Heart left ventricle (tissue), 16 donors: ENCODE data around the gene ZNF83. TPM values are rescaled to one million over a fixed set of nuclear protein-coding genes. Genes with fewer than 3 reads are reported as not detected.

Experiments
- ATAC-seq, 4 donors: fragments of 200-7000 bp; cut with Tn5 transposase; one replicate each; pipeline ENCODE4 v1.9.1; 2020 to 2022; ENCODE audit warnings: moderate library complexity in 4 of 4, mild to moderate bottlenecking in 3 of 4, moderate number of reproducible peaks in 1 of 4
- DNase-seq, 5 donors: peaks; one replicate each; pipeline ENCODE4 v3.0.0-alpha.2; 2020
- H3K27ac ChIP-seq, 12 donors: fragments of 200-600 bp; sonication (generic) in 4 of 12; one replicate each; pipeline versions ENCODE4 v1.5.0 to v1.8.0; 2016 to 2022; ENCODE audit warnings: mild to moderate bottlenecking in 2 of 12
- H3K27me3 ChIP-seq, 9 donors: fragments of 200-600 bp; sonication (generic) in 2 of 9; one replicate each; pipeline versions ENCODE4 v1.5.1 to v1.8.0; 2016 to 2022; ENCODE audit warnings: mild to moderate bottlenecking in 3 of 9
- H3K36me3 ChIP-seq, 9 donors: fragments of 200-600 bp; sonication (generic) in 2 of 9; one replicate each; pipeline versions ENCODE4 v1.5.0 to v1.8.0; 2018 to 2022; ENCODE audit warnings: mild to moderate bottlenecking in 2 of 9
- H3K4me1 ChIP-seq, 12 donors: fragments of 200-600 bp; sonication (generic) in 4 of 12; one replicate each; pipeline versions ENCODE4 v1.5.0 to v1.8.0; 2016 to 2022; ENCODE audit warnings: mild to moderate bottlenecking in 3 of 12
- H3K4me3 ChIP-seq, 12 donors: fragments of 200-600 bp; sonication (generic) in 4 of 12; one replicate each; pipeline versions ENCODE4 v1.5.0 to v1.8.0; 2017 to 2022; ENCODE audit warnings: mild to moderate bottlenecking in 9 of 12, moderate library complexity in 4 of 12
- H3K9me3 ChIP-seq, 12 donors: fragments of 200-600 bp; sonication (generic) in 4 of 12; one replicate each; pipeline versions ENCODE4 v1.5.0 to v1.8.0; 2016 to 2022; ENCODE audit warnings: mild to moderate bottlenecking in 1 of 12
- POLR2A ChIP-seq, 2 donors: fragments of 450-650 bp; IDR thresholded peaks; one replicate each; pipeline ENCODE4 v1.6.1; 2017; ENCODE audit warnings: antibody characterized with exemption in 2 of 2, mild to moderate bottlenecking in 2 of 2, moderate library complexity in 2 of 2
- WGBS, 4 donors: extraction: QIAGEN DNeasy Blood & Tissue Kit in 2 of 4; methylation state at CpG; one replicate each; pipeline versions ENCODE4 v1.1.5 to v1.1.7; 2013 to 2018; 5-methylcytosine and 5-hydroxymethylcytosine counted together
- intact Hi-C, 10 donors: fragments of 100-400 bp; cut with DNase I; formaldehyde crosslinking; loops; one replicate each; pipeline versions ENCODE4 v1.11.1 to v1.14.2; 2022
- polyA plus RNA-seq, 2 donors: library from polyadenylated mRNA; stranded (reverse); fragments of 200-250 nt; gene quantifications; one replicate each; pipeline ENCODE4 v1.2.3, GENCODE V29; 2013
- total RNA-seq, 9 donors: library from RNA; depleted of rRNA in 2 of 9; stranded (reverse); fragments of >200 nt in 2 of 9; fragmentation: NEBNext Ultra II Directional in 3 of 9; extraction: Animal tissue kit (Norgen Biotek cat#: 25700) in 3 of 9; gene quantifications; one replicate each; pipeline versions ENCODE4 v1.1.0 to v1.2.4, GENCODE V29; 2016 to 2023
- TF ChIP-seq, protein P1 (sequence below), 12 donors: fragments of 200-600 bp; sonication (generic) in 4 of 12; IDR thresholded peaks; one replicate each; pipeline versions ENCODE4 v1.5.0 to v1.8.0; 2018 to 2022; ENCODE audit warnings: antibody characterized with exemption in 12 of 12, mild to moderate bottlenecking in 5 of 12
- donor health status: ischemic (EF 13 %, LVEDD 7.1; RV severe dilation, severe dysfunction).
- donor health status: healthy with polysubstance abuse.
- donor health status: DM: no; HTN: yes; CAD: no.
- donor health status: DM: no; HTN: no; CAD: no.
- donor health status: ischemic (EF 25% LVEDD 6.9; RV normal size, moderate dysfunction).
- donor health status: ischemic (EF 25% LVEDD 5.7; RV mildly dilated, moderate dysfunction).
- donor health status: healthy.
- donor health status: DM: yes; HTN: yes; CAD: no.
- donor health status: ischemic (EF 35%, LVEDD 5.7; RV mildly dilated, moderate dysfunction).
- donor health status: nonischemic (EF 11% LVEDD 7.7; RV severe dilation, severe dysfunction).
- donor health status: DM: yes; HTN: yes; CAD: no.
- donor health status: PGD.
- donor health status: ischemic (EF 29% LVEDD 5.4; RV normal size, mild dysfunction).
- donor health status: nonischemic (EF 23%, LVEDD 6.1; RV moderate dilation, normal function).

The ZNF83 gene
- total and polyA plus RNA-seq, 11 donors, result 9.5 to 25.7 (median 18.4) TPM

GRCh38 chr19:52566121-52566520 lies 72.0 kb downstream of the ZNF83 start:
- Histone ChIP-seq H3K27me3 (no peaks in the 10 kb centered on the region), H3K36me3 (peaks cover 0 to 41% (median 13%) of the 10 kb centered on the region in 9 donors), H3K4me1 (peaks cover 0 to 15% (median 7%) of the 10 kb centered on the region in 12 donors), H3K27ac (no peak overlapping the region), H3K9me3 (peaks cover 0 to 69% (median 5%) of the 10 kb centered on the region in 12 donors), H3K4me3 (no peak overlapping the region)
- DNase-seq (no peak), ATAC-seq (no peak)
- TF ChIP-seq POLR2A (IDR thresholded peaks at IDR 0.05), result no peak
- TF ChIP-seq, protein P1, sequence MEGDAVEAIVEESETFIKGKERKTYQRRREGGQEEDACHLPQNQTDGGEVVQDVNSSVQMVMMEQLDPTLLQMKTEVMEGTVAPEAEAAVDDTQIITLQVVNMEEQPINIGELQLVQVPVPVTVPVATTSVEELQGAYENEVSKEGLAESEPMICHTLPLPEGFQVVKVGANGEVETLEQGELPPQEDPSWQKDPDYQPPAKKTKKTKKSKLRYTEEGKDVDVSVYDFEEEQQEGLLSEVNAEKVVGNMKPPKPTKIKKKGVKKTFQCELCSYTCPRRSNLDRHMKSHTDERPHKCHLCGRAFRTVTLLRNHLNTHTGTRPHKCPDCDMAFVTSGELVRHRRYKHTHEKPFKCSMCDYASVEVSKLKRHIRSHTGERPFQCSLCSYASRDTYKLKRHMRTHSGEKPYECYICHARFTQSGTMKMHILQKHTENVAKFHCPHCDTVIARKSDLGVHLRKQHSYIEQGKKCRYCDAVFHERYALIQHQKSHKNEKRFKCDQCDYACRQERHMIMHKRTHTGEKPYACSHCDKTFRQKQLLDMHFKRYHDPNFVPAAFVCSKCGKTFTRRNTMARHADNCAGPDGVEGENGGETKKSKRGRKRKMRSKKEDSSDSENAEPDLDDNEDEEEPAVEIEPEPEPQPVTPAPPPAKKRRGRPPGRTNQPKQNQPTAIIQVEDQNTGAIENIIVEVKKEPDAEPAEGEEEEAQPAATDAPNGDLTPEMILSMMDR (IDR thresholded peaks at IDR 0.05), result no peak
- intact Hi-C loops, result loop anchor here in 1 of 10 donors (5.0 kb wide), 1 partner anchor 39 kb away; the partner anchor contains the start of gene ZNF808
- WGBS, 4 donors, result 87 to 96% (median 93%) methylated on average over 6 of the region's 6 CpGs

Other genes starting within 250 kb of the ZNF83 start
- gene ZNF528, start 240.5 kb downstream of the ZNF83 start, total RNA-seq, result 10 to 100 TPM in 8 of 9 donors, 1 to 10 TPM in 1; 8.2 to 24.6 (median 18.4) TPM
- 10 to 100 TPM; 10.7 to 14.6 TPM for gene ZNF528, start 240.5 kb downstream of the ZNF83 start, polyA plus RNA-seq
- gene ZNF534, start 209.2 kb downstream of the ZNF83 start, total RNA-seq, result under 1 TPM in 8 of 9 donors, not detected in 1; 0.27 to 0.63 (median 0.45) TPM
- gene ZNF534, start 209.2 kb downstream of the ZNF83 start, polyA plus RNA-seq, result under 1 TPM; 0.11 to 0.30 TPM
- 1 to 10 TPM in 8 of 9 donors, under 1 TPM in 1; 0.64 to 4.7 (median 2.1) TPM for gene ZNF578, start 184.8 kb downstream of the ZNF83 start, total RNA-seq
- gene ZNF578, start 184.8 kb downstream of the ZNF83 start, polyA plus RNA-seq, result 1 to 10 TPM; 1.3 to 1.9 TPM
- gene ZNF808, start 110.7 kb downstream of the ZNF83 start, total RNA-seq, result 10 to 100 TPM; 16.6 to 46.1 (median 28.9) TPM
- gene ZNF808, start 110.7 kb downstream of the ZNF83 start, polyA plus RNA-seq, result 10 to 100 TPM in 1 of 2 donors, 1 to 10 TPM in 1; 8.3 to 11.7 TPM
- gene ZNF701, start 68.1 kb downstream of the ZNF83 start, total RNA-seq, result 10 to 100 TPM in 8 of 9 donors, 1 to 10 TPM in 1; 8.3 to 26.6 (median 15.6) TPM
- 10 to 100 TPM in 1 of 2 donors, 1 to 10 TPM in 1; 8.6 to 16.0 TPM for gene ZNF701, start 68.1 kb downstream of the ZNF83 start, polyA plus RNA-seq
- 10 to 100 TPM in 2 of 9 donors, 1 to 10 TPM in 7; 3.8 to 12.6 (median 6.9) TPM for gene ZNF611, start 96.7 kb upstream of the ZNF83 start, total RNA-seq
- gene ZNF611, start 96.7 kb upstream of the ZNF83 start, polyA plus RNA-seq, result 1 to 10 TPM; 4.8 TPM
- gene ZNF600, start 148.4 kb upstream of the ZNF83 start, total RNA-seq, result 1 to 10 TPM; 1.2 to 4.1 (median 2.4) TPM
- gene ZNF600, start 148.4 kb upstream of the ZNF83 start, polyA plus RNA-seq, result 1 to 10 TPM; 2.7 TPM
- gene ZNF28, start 183.3 kb upstream of the ZNF83 start, total RNA-seq, result 10 to 100 TPM in 2 of 9 donors, 1 to 10 TPM in 7; 5.6 to 11.4 (median 8.8) TPM
- 1 to 10 TPM; 2.3 to 7.8 TPM for gene ZNF28, start 183.3 kb upstream of the ZNF83 start, polyA plus RNA-seq
- 10 to 100 TPM in 3 of 9 donors, 1 to 10 TPM in 6; 6.6 to 14.9 (median 8.4) TPM for gene ZNF468, start 219.3 kb upstream of the ZNF83 start, total RNA-seq
- 1 to 10 TPM; 5.8 to 9.5 TPM for gene ZNF468, start 219.3 kb upstream of the ZNF83 start, polyA plus RNA-seq